GM12874 (cell line): ENCODE measurements around the gene TTBK1.

Experiments used
- CTCF ChIP-seq: IDR thresholded peaks from 2 replicates; pipeline ENCODE4 v1.5.1; 2011; ENCODE audit warnings: low read depth, mild to moderate bottlenecking, control low read depth, low read length, moderate library complexity; ENCODE audit not compliant: insufficient read depth

TTBK1 gene

GRCh38 chr6:43242908-43243663 is at the start of gene TTBK1:
Gene TTBK1, plus strand, starts transcription at chr6:43243481. Its CDS starts 3,180 bp downstream, at chr6:43246661.
- TF ChIP-seq CTCF: no peak

- TF ChIP-seq CTCF: no peak
Measured at GRCh38 chr6:43193929-43194328, 49.4 kb upstream of the TTBK1 start.

- no peak for TF ChIP-seq CTCF
Measured at GRCh38 chr6:43196337-43196736, 46.9 kb upstream of the TTBK1 start.

GRCh38 chr6:43199912-43200311 is 43.4 kb upstream of the TTBK1 start:
- TF ChIP-seq CTCF: no peak

GRCh38 chr6:43200541-43200940 is 42.7 kb upstream of the TTBK1 start:
- TF ChIP-seq CTCF: no peak

- TF ChIP-seq CTCF: no peak
Measured at GRCh38 chr6:43202451-43202850, 40.8 kb upstream of the TTBK1 start.

- TF ChIP-seq CTCF: no peak
Measured at GRCh38 chr6:43203029-43203717, 40.1 kb upstream of the TTBK1 start.
